NCI-H748 (cell line): ENCODE data around the gene ZNF529.

Experiments
- DNase-seq: peaks from one replicate; lab custom pipeline; 2025; ENCODE audit not compliant: unreplicated experiment; lab: John Stamatoyannopoulos, UW

Gene ZNF529

DNA sequence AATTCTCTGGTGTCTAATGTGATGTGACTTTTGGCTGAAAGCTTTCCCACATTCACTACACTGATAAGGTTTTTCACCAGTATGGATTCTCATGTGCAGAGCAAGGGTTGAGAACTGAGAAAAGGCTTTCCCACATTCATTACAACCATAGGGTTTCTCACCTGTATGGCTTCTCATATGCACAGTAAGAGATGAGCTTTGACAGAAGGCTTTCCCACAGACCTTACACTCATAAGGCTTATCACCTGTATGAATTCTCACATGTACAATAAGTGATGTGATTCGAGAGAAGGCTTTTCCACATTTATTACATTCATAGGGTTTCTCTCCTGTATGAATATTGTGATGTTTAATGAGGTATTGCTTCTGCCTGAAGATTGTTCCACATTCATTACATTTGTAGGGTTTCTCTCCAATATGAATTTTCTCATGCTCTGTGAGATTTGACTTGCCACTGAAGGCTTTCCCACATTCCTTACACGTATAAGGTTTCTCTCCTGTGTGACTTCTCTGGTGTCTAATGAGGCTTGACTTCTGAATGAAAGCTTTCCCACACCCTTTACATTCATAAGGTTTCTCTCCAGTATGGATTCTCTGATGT is 59.0 kb downstream of the ZNF529 start:
- peak; percentile 20 for DNase-seq

DNA sequence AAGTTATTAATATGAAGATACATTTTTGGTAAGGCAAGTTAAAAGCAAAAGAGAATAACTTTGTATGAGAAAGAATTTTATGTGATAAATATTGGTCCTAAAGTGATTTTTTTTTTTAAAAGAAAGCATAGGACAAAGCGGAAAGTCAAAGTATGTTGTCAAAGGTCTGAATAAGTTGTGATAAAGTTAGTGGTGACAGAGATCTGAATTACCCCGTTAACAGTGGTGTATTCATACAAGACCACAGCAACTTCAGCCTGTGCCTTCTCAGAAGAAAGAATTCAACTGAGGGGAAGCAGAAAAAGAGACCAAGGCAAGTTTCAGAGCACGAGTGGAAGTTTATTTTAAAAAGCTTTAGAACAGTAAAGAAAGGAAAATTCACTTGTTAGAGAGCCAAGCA is 64.8 kb downstream of the ZNF529 start:
- no peak for DNase-seq

GRCh38 chr19:36501973-36502372 is 71.1 kb downstream of the ZNF529 start:
- no peak for DNase-seq

GRCh38 chr19:36497001-36497400 is 76.1 kb downstream of the ZNF529 start:
- no peak for DNase-seq
